ENCODE results near the gene VSX1.

Gene VSX1

DNA sequence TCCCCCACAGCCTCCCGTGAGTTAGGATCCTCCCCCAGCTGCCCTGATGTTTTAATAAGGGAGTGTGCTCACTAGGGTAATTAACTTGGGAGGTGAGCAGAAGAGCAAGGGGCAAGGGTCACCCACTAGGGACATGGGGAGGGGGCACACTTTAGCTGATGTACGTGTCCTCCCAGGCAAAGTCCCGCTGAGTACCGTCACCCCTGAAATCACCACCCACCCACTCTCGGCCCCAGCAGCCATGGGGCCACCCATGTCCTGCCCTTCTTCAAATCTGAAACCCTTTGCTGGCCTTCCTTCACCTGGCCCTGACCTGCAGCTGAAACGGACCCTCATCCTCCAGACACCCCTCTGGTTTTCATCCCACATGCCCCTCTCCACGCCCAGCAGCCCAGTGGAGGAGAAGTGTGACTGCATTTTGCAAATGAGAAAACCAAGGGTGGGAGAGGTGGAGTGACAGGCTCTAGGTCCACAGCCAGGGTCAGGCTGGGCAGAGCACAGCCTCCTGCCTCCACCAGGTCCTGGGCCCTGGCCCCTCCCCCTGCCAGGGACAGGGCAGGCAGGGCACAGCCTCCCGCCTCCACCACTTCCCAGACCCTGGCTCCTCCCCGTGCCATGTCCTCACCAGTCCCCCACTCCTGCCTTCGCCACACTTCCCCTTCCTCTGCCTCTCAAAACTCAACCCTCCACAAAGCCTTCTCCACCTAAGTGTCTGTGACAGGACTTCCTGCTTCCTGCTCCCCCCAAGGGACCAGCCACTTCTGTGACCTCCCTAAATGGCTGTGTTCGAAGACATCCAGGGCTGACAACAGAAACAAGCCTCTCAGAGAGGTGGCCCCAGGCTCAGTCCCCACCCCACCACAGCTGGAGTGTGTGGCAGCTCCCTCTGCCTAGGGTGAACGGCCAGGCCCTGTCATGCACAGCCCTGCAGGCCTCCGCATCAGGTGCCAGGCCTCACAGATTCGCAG, 39.1 kb downstream of the VSX1 start:
- TF ChIP-seq, protein P1, sequence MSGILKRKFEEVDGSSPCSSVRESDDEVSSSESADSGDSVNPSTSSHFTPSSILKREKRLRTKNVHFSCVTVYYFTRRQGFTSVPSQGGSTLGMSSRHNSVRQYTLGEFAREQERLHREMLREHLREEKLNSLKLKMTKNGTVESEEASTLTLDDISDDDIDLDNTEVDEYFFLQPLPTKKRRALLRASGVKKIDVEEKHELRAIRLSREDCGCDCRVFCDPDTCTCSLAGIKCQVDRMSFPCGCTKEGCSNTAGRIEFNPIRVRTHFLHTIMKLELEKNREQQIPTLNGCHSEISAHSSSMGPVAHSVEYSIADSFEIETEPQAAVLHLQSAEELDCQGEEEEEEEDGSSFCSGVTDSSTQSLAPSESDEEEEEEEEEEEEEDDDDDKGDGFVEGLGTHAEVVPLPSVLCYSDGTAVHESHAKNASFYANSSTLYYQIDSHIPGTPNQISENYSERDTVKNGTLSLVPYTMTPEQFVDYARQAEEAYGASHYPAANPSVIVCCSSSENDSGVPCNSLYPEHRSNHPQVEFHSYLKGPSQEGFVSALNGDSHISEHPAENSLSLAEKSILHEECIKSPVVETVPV (CRISPR knock-in tag; IDR thresholded peaks at IDR 0.05), result no peak
- TF ChIP-seq ZC3H10 (CRISPR knock-in tag; IDR thresholded peaks at IDR 0.05), result no peak
- TF ChIP-seq TOX (CRISPR knock-in tag; IDR thresholded peaks at IDR 0.05; ENCODE audit: borderline replicate concordance), result no peak
- no peak for ATAC-seq

- no peak for ATAC-seq
- TF ChIP-seq ARNTL (CRISPR knock-in tag; IDR thresholded peaks at IDR 0.05; ENCODE audit: borderline replicate concordance, low read depth), result no peak
- no peak for TF ChIP-seq ZFP30 (CRISPR knock-in tag; IDR thresholded peaks at IDR 0.05)
- no peak for TF ChIP-seq ZNF70 (CRISPR knock-in tag; IDR thresholded peaks at IDR 0.05)
These were observed 40.0 kb downstream of the VSX1 start for GRCh38 chr20:25041813-25042530.

DNA sequence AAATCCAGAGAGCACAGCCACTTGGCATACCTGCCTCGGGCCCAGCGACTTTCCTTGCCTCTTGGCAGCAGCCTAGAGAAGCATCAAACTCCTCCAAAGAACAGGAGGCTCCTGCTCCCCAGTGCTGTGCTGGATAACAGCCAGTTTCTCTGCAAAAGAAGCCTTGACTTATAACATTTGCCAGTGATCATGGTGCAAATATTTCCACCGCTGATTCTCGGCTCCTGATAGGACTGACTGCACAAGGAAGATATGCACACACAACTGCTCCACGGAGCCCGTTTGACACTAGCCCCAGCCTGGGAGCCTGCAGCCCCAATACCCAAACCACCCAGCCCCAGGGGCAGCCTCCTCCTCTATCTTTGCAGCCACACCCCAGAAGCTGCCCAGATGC, 41.5 kb downstream of the VSX1 start:
- TF ChIP-seq PATZ1 (CRISPR knock-in tag; IDR thresholded peaks at IDR 0.05; ENCODE audit: borderline replicate concordance), result no peak
- TF ChIP-seq RARB (CRISPR knock-in tag; IDR thresholded peaks at IDR 0.05), result no peak
- no peak for TF ChIP-seq TCF4 (CRISPR knock-in tag; IDR thresholded peaks at IDR 0.05; ENCODE audit: borderline replicate concordance)
- TF ChIP-seq CSDC2 (CRISPR knock-in tag; IDR thresholded peaks at IDR 0.05), result no peak
- peak; percentile 16; the same call in 2 of the 3 replicates for ATAC-seq

- peak; percentile 30 for ATAC-seq
- TF ChIP-seq SNAI2 (CRISPR knock-in tag; IDR thresholded peaks at IDR 0.05), result no peak
- no peak for TF ChIP-seq ZNF70 (CRISPR knock-in tag; IDR thresholded peaks at IDR 0.05)
- TF ChIP-seq TOX (CRISPR knock-in tag; IDR thresholded peaks at IDR 0.05; ENCODE audit: borderline replicate concordance), result no peak
- no peak for TF ChIP-seq ZNF565 (CRISPR knock-in tag; conservative IDR thresholded peaks at IDR 0.05; ENCODE audit: low read depth)
These were observed 42.1 kb downstream of the VSX1 start for GRCh38 chr20:25039697-25040437.

- no peak for TF ChIP-seq PATZ1 (CRISPR knock-in tag; IDR thresholded peaks at IDR 0.05; ENCODE audit: borderline replicate concordance)
- TF ChIP-seq CREB5 (CRISPR knock-in tag; IDR thresholded peaks at IDR 0.05; ENCODE audit: low read depth), result no peak
- no peak for ATAC-seq
These were observed 43.3 kb downstream of the VSX1 start for GRCh38 chr20:25038591-25039015.

DNA sequence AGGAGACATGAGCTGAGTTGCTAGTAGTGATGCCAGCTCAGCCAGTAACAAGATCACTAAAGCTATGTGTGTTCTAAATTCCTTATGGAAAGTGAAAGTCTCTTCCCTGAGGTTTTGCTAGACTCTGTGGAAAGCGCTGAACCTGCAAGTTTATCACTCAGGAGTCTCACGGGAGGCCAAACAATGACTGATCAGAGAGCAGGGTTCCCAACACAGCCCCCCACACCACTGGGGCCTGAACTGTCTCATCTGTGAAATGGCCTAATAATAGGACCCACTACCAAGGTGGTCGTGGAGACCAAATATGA, 43.9 kb downstream of the VSX1 start:
- no peak for TF ChIP-seq TOX (CRISPR knock-in tag; IDR thresholded peaks at IDR 0.05; ENCODE audit: borderline replicate concordance)
- no peak for TF ChIP-seq ZNF70 (CRISPR knock-in tag; IDR thresholded peaks at IDR 0.05)
- no peak for TF ChIP-seq SNAI2 (CRISPR knock-in tag; IDR thresholded peaks at IDR 0.05)
- no peak for TF ChIP-seq ISL1 (CRISPR knock-in tag; IDR thresholded peaks at IDR 0.05)
- TF ChIP-seq TSHZ2 (CRISPR knock-in tag; IDR thresholded peaks at IDR 0.05), result no peak
- no peak for TF ChIP-seq TCF4 (CRISPR knock-in tag; IDR thresholded peaks at IDR 0.05; ENCODE audit: borderline replicate concordance)
- no peak for TF ChIP-seq ZFP3 (CRISPR knock-in tag; IDR thresholded peaks at IDR 0.05)
- TF ChIP-seq, protein P1 (CRISPR knock-in tag; IDR thresholded peaks at IDR 0.05), result no peak
- TF ChIP-seq ZNF565 (CRISPR knock-in tag; conservative IDR thresholded peaks at IDR 0.05; ENCODE audit: low read depth), result no peak
- TF ChIP-seq ZFP30 (CRISPR knock-in tag; IDR thresholded peaks at IDR 0.05), result no peak
- ATAC-seq, result no peak

Data from SK-N-SH treated with all-trans-retinoic acid at 6 μM for 48 hours (cell line).